Stimulated activated CD8-positive, alpha-beta memory T cell treated with anti-CD3 and anti-CD28 coated beads, Interleukin-7, amount 100 ng/mL, for 24 hours (primary cell): ENCODE data around the gene RNF32.
"Not testable (repeated sequence)": the region's sequence is repeated elsewhere in the genome, so short reads cannot be mapped to it uniquely, and the experiment has no call there.

Experiments used
- DNase-seq: peaks from one replicate; pipeline ENCODE4 v3.0.0-alpha.2; 2020; ENCODE audit warnings: low read depth

RNF32 gene

DNA sequence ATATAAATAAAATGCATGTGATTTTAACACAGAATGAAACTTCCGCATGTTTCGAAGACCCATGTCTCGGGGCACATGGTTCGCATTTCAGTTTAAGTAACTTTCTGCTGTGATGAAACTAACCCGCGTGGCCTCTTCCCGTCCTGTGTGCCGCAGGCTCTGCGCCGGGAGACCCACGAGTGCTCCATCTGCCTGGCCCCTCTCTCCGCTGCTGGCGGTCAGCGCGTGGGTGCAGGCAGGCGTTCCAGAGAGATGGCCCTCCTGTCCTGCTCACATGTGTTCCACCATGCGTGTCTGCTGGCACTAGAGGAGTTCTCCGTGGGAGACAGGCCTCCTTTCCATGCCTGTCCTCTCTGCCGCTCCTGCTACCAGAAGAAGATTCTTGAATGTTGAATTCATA, 35.7 kb downstream of the RNF32 start:
- no peak for DNase-seq

DNA sequence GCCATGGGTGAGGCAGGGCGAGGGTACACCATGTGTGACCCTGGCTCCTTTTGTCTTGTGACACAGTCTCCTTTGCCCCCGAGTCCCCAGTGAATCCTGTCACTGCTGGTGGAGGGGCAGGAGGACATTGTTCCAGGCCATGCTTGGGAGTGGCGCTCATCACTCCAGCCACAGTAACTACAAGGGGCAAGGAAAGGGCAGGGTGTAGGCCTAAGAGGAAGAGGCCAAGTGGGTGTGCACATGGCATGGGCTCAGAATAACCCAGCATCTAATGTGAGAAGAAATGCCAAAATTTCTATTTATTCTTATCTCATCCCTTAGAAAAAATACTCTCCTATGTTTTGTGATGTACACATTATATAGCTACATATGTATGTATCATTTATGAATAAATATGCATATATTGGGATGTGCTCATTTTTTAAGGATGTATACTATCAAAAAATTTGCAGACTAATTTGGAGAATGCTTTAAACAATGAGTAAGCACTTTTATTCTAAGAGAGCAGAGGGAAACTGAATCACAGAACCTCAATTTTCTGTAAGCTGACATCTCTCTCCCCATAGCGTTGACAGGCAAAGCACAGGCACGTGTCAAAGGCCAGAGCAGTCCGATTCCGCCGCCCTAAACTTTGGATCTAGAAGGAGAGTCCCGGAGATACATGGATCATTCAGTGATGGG, 36.9 kb downstream of the RNF32 start:
- DNase-seq: no peak

- no peak for DNase-seq
These were observed 39.7 kb downstream of the RNF32 start for GRCh38 chr7:156680281-156680680.

DNA sequence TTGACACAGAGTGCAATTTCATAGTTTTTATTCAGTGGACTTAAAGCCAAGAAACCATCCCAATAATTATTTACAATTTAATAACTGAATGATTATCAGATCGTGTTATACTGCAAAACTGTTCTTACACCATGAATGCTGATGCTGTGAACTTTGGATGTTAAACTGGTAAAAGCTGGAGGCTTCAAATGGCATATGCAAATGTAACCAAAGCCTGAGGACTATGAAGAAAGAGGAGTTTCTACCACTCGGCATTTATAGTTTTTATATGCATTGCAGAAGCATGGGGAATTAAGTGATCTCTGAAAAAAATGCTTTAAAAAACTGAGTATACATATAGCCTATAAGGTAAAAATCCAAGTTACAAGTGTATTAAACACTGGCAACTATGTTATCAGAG, 42.4 kb downstream of the RNF32 start:
- DNase-seq: no peak

- no peak for DNase-seq
These were observed 43.7 kb downstream of the RNF32 start for GRCh38 chr7:156684251-156684650.

GRCh38 chr7:156684661-156685060, 44.1 kb downstream of the RNF32 start:
- DNase-seq: no peak

DNA sequence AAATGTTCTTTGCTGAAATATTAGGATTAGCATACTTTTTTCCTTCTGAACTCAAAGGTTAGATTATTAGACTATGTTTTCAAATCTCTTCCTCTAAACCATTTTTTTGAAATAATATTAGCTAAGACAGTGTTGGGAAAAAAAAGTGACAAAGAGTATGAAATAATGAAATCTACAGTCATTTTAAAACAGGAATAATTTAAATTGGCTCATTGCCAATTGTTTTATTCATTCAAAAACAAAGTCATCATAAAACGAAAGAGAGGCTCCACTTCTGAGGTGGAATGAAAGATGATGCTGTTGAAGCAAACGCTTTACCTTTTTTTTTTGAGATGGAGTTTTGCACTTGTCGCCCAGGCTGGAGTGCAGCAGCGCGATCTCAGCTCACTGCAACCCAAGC, 51.2 kb downstream of the RNF32 start:
- no peak for DNase-seq

DNA sequence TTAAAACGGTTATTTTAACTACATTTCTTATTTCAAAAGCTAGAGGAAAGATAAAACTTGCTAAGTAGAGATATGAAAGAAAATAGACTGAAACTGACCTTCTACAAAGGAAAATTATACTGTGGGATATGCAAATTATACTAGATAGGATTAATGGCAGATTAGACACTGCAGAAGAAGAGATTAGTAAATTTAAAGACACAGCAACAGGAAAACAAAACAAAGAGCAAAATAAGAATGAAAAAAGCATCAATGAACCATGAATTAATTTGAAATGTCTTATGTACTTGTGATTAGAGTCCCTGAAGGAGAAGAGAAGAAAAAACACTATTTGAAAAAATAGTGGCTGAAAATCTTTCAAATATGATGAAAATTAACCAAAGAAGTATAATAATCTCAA, 52.3 kb downstream of the RNF32 start:
- DNase-seq: no peak

- DNase-seq: no peak
These were observed 53.1 kb downstream of the RNF32 start for GRCh38 chr7:156693627-156694026.

GRCh38 chr7:156697283-156697682, 56.7 kb downstream of the RNF32 start:
- not testable (repeated sequence) for DNase-seq

- DNase-seq: not testable (repeated sequence)
These were observed 57.9 kb downstream of the RNF32 start for GRCh38 chr7:156698512-156698911.

DNA sequence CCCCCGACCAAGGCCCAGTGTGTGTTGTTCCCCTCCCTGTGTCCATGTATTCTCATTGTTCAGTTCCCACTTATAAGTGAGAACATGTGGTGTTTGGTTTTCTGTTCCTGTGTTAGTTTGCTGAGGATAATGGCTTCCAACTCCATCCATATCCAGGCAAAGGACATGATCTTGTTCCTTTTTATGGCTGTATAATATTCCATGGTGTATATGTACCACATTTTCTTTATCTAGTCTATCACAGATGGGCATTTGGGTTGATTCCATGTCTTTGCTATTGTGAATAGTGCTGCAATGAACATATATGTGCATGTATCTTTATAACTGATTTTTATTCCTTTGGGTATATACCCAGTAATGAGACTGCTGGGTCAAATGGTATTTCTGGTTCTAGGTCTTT, 61.2 kb downstream of the RNF32 start:
- DNase-seq: not testable (repeated sequence)

DNA sequence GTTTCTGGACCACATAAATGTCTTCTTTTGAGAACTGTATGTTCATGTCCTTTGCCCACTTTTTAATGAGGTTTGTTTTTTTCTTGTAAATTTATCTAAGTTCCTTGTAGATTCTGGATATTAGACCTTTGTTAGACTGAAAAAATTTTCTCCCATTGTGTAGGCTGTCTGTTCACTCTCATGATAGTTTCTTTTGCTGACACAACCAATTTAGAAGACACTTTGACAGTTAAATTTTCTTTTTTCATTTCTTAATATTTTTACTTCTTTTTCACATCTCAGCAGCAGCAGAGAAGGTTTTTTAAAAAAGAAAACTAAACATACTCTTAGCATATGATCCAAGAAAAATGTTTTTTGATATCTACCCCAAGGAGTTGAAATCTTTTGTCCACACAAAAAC, 61.8 kb downstream of the RNF32 start:
- DNase-seq: no peak

DNA sequence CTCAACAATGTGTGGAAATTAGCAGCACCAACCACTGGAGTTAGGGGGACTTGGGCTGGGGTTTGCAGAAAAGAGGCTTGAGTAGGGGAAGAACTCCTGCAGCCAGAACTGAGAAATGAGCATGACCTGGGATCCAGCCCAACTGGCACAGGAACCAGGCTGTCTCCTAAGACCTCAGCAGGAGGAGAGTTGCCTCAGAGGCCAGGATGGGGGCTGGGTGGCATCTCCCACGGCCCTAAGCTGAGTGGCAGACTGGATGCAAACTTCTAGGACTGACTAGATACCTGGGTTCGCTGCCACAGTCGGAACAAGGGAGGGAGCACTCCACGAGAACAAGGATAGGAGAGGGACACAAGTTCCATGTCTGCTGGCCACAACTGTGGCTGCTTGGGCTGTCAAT, 62.6 kb downstream of the RNF32 start:
- DNase-seq: no peak

- DNase-seq: no peak
These were observed 63.4 kb downstream of the RNF32 start for GRCh38 chr7:156703773-156704482.

- no peak for DNase-seq
These were observed 81.7 kb downstream of the RNF32 start for GRCh38 chr7:156722043-156722826.

GRCh38 chr7:156725073-156725472, 84.5 kb downstream of the RNF32 start:
- DNase-seq: no peak

- no peak for DNase-seq
These were observed 85.4 kb downstream of the RNF32 start for GRCh38 chr7:156725936-156726335.
